Pancreas (tissue), 10 donors: ENCODE data around the gene SMTNL2. TPM values are rescaled to one million over a fixed set of nuclear protein-coding genes. Genes with fewer than 3 reads are reported as not detected.
A peak's percentile ranks its signal among the peaks of the same experiment; 100 is the strongest.
"Not testable (repeated sequence)": the region's sequence is repeated elsewhere in the genome, so short reads cannot be mapped to it uniquely, and the experiment has no call there.

Source experiments
- ATAC-seq, 4 donors: fragments of 200-7000 bp; cut with Tn5 transposase; one replicate each; pipeline versions ENCODE4 v1.8.0 to v1.9.1; 2020; ENCODE audit warnings: mild to moderate bottlenecking in 4 of 4, moderate library complexity in 4 of 4
- DNase-seq, 6 donors: peaks; one replicate each; pipeline ENCODE4 v3.0.0-alpha.2; 2020
- FAIRE-seq: peaks from 2 replicates; lab custom pipeline; 2012; peaks lifted over from hg19 to GRCh38; lab: Jason Lieb, UNC
- H3K27ac ChIP-seq, 4 donors: fragments of 200-600 bp; sonication (generic); 1 replicate in 3 of 4; 2 replicates in 1 of 4; pipeline versions ENCODE4 v1.5.0 to v1.8.0; 2020
- H3K27me3 ChIP-seq, 4 donors: fragments of 200-600 bp; one replicate each; pipeline ENCODE4 v1.8.0; 2021
- H3K36me3 ChIP-seq, 3 donors: fragments of 200-600 bp; sonication (generic) in 1 of 3; one replicate each; pipeline versions ENCODE4 v1.5.0 to v1.8.0; 2020 to 2021
- H3K4me1 ChIP-seq, 3 donors: fragments of 200-600 bp; one replicate each; pipeline ENCODE4 v1.8.0; 2021
- H3K4me3 ChIP-seq, 4 donors: fragments of 200-600 bp; sonication (generic) in 2 of 4; one replicate each; pipeline versions ENCODE4 v1.5.0 to v1.8.0; 2020 to 2021
- H3K9me3 ChIP-seq, 4 donors: fragments of 200-600 bp; one replicate each; pipeline ENCODE4 v1.8.0; 2021
- CTCF ChIP-seq, 4 donors: fragments of 200-600 bp; sonication (generic) in 3 of 4; IDR thresholded peaks; one replicate each; pipeline versions ENCODE4 v1.5.0 to v1.8.0; 2021; ENCODE audit warnings: antibody characterized with exemption in 4 of 4
- WGBS, 2 donors: extraction: QIAGEN DNeasy Blood & Tissue Kit; methylation state at CpG; one replicate each; pipeline ENCODE4 v1.1.7; 2013; 5-methylcytosine and 5-hydroxymethylcytosine counted together
- intact Hi-C, 3 donors: fragments of 100-400 bp; cut with DNase I; formaldehyde crosslinking; loops; one replicate each; pipeline versions ENCODE4 v1.11.1 to v1.14.2; 2022
- polyA plus RNA-seq, 2 donors: library from polyadenylated mRNA; stranded (reverse); fragments of 200-250 nt; gene quantifications; one replicate each; pipeline ENCODE4 v1.2.3, GENCODE V29; 2013
- total RNA-seq, 6 donors: library from RNA; stranded (reverse); fragmentation: NEBNext Ultra II Directional in 4 of 6; extraction: Animal tissue kit (Norgen Biotek cat#: 25700) in 4 of 6; gene quantifications; one replicate each; pipeline versions ENCODE4 v1.2.1 to v1.2.4, GENCODE V29; 2021 to 2023
- donor health status: healthy with polysubstance abuse.
- donor health status: DM: no; HTN: no; CAD: no; lungs with moderate emphysema.
- donor health status: DM: no; HTN: no; CAD: no.
- donor health status: control.
- donor health status: control.
- donor health status: Bipolar disorder and iron deficiency.
- donor health status: DM: yes; HTN: yes; CAD: no.
- donor health status: DM: no; HTN: no; CAD: no.
- donor health status: DM: no; HTN: no; CAD: no.
- donor health status: DM: yes; HTN: yes; CAD: no.

SMTNL2 gene
- total and polyA plus RNA-seq, 8 donors = 0.09 to 0.59 (median 0.26) TPM; not detected in 2

GRCh38 chr17:4635823-4636375 is 51.6 kb downstream of the SMTNL2 start:
- Histone ChIP-seq H3K36me3 (no peaks in the 10 kb centered on the region), H3K4me1 (no peaks in the 10 kb centered on the region), H3K9me3 (no peaks in the 10 kb centered on the region), H3K27ac (no peak overlapping the region), H3K27me3 (peaks cover 0 to 6% (median 0%) of the 10 kb centered on the region in 4 donors), H3K4me3 (no peak overlapping the region)
- TF ChIP-seq CTCF (IDR thresholded peaks at IDR 0.05) = no peak
- DNase-seq (no peak), ATAC-seq (peak in 1 of 4 donors; percentile 79), FAIRE-seq (no peak)
- WGBS, 2 donors = 6 to 11% methylated on average over 9 to 10 of the region's 10 CpGs
- intact Hi-C loops = no loop called here

GRCh38 chr17:4636474-4637100 is 52.3 kb downstream of the SMTNL2 start:
- no peak for ATAC-seq
- H3K36me3 ChIP-seq = no peaks in the 10 kb centered on the region
- no peak overlapping the region for H3K4me3 ChIP-seq
- H3K4me1 ChIP-seq = no peaks in the 10 kb centered on the region
- peaks cover 0 to 6% (median 0%) of the 10 kb centered on the region in 4 donors for H3K27me3 ChIP-seq
- no peak for DNase-seq
- no peaks in the 10 kb centered on the region for H3K9me3 ChIP-seq
- intact Hi-C loops = no loop called here
- 45 to 53% methylated on average over 12 of the region's 12 CpGs for WGBS, 2 donors
- FAIRE-seq = no peak
- H3K27ac ChIP-seq = no peak overlapping the region
- no peak for TF ChIP-seq CTCF (IDR thresholded peaks at IDR 0.05)

- H3K36me3 ChIP-seq, H3K9me3 ChIP-seq, FAIRE-seq, H3K27ac ChIP-seq, H3K4me1 ChIP-seq, H3K4me3 ChIP-seq, DNase-seq, ATAC-seq, intact Hi-C loops: not testable (repeated sequence)
- 24 to 32% methylated on average over 8 of the region's 8 CpGs for WGBS, 2 donors
- H3K27me3 ChIP-seq = peaks cover 0 to 17% (median 0%) of the 10 kb centered on the region in 4 donors
These were observed 54.4 kb downstream of the SMTNL2 start for GRCh38 chr17:4638766-4639165.

- H3K27me3 ChIP-seq = peaks cover 0 to 17% (median 0%) of the 10 kb centered on the region in 4 donors
- H3K4me1 ChIP-seq, H3K4me3 ChIP-seq, H3K27ac ChIP-seq, H3K9me3 ChIP-seq, FAIRE-seq, H3K36me3 ChIP-seq, intact Hi-C loops: not testable (repeated sequence)
- DNase-seq (peak in 1 of 6 donors; percentile 62), ATAC-seq (peak in 3 of 4 donors; percentile 35 to 46 (median 42))
- WGBS, 2 donors = 4 to 7% methylated on average over 24 to 25 of the region's 56 CpGs
These were observed 55.2 kb downstream of the SMTNL2 start for GRCh38 chr17:4639301-4640059.

GRCh38 chr17:4640569-4641188 is 56.4 kb downstream of the SMTNL2 start:
- DNase-seq, H3K36me3 ChIP-seq, intact Hi-C loops, H3K27ac ChIP-seq, FAIRE-seq, H3K4me3 ChIP-seq, H3K9me3 ChIP-seq, H3K4me1 ChIP-seq: not testable (repeated sequence)
- peaks cover 0 to 17% (median 0%) of the 10 kb centered on the region in 4 donors for H3K27me3 ChIP-seq
- ATAC-seq = peak in 2 of 4 donors; percentile 20 to 31
- 2 to 9% methylated on average over 24 to 36 of the region's 39 CpGs for WGBS, 2 donors
